Lower lobe of right lung (tissue), 2 donors: Measurements from ENCODE around the gene TPMT. TPM values are rescaled to one million over a fixed set of nuclear protein-coding genes. Genes with fewer than 3 reads are reported as not detected.
"Not testable (repeated sequence)": the region's sequence is repeated elsewhere in the genome, so short reads cannot be mapped to it uniquely, and the experiment has no call there.

Experiments
- ATAC-seq, 2 donors: fragments of 200-7000 bp; cut with Tn5 transposase; one replicate each; pipeline ENCODE4 v1.9.1; 2020 to 2022; ENCODE audit warnings: mild to moderate bottlenecking in 2 of 2, moderate library complexity in 2 of 2
- DNase-seq: peaks from one replicate; pipeline ENCODE4 v3.0.0-alpha.2; 2020
- H3K27ac ChIP-seq: fragments of 200-600 bp; one replicate; pipeline ENCODE4 v1.8.0; 2022
- H3K27me3 ChIP-seq: fragments of 200-600 bp; one replicate; pipeline ENCODE4 v1.8.0; 2022; ENCODE audit warnings: low read depth
- H3K36me3 ChIP-seq: fragments of 200-600 bp; one replicate; pipeline ENCODE4 v1.8.0; 2022; ENCODE audit warnings: mild to moderate bottlenecking
- H3K4me1 ChIP-seq: fragments of 200-600 bp; one replicate; pipeline ENCODE4 v1.8.0; 2022
- H3K4me3 ChIP-seq: fragments of 200-600 bp; one replicate; pipeline ENCODE4 v1.8.0; 2022; ENCODE audit warnings: mild to moderate bottlenecking
- H3K9me3 ChIP-seq: fragments of 200-600 bp; one replicate; pipeline ENCODE4 v1.8.0; 2022
- CTCF ChIP-seq: fragments of 200-600 bp; IDR thresholded peaks from one replicate; pipeline ENCODE4 v1.8.0; 2022; ENCODE audit warnings: antibody characterized with exemption, mild to moderate bottlenecking
- intact Hi-C: fragments of 100-400 bp; cut with DNase I; formaldehyde crosslinking; loops from one replicate; pipeline ENCODE4 v1.11.0; 2022
- total RNA-seq: library from RNA; stranded (reverse); fragmentation: NEBNext Ultra II Directional; extraction: Animal tissue kit (Norgen Biotek cat#: 25700); gene quantifications from one replicate; pipeline ENCODE4 v1.2.1, GENCODE V29; 2021
- donor health status: DM: no; HTN: yes; CAD: no; lungs with severe emphysema.

Gene TPMT
- total RNA-seq, 1 donor from 2014 or later, result 14.0 TPM

- peaks cover 11% of the 10 kb centered on the region for H3K36me3 ChIP-seq
- intact Hi-C loops, result no loop called here
- no peaks in the 10 kb centered on the region for H3K27me3 ChIP-seq
- no peaks in the 10 kb centered on the region for H3K9me3 ChIP-seq
- H3K4me1 ChIP-seq, result peaks cover 23% of the 10 kb centered on the region
- peak overlapping the region; percentile 93 for H3K27ac ChIP-seq
- peak overlapping the region; percentile 95 for H3K4me3 ChIP-seq
- TF ChIP-seq CTCF, result peak; percentile 31
- ATAC-seq, result peak; percentile 64 to 72
- peak; percentile 86 for DNase-seq
Measured at GRCh38 chr6:18155864-18156421, 1.1 kb upstream of the TPMT start.

- intact Hi-C loops, result no loop called here
- ATAC-seq, result peak; percentile 98 to 99
- H3K36me3 ChIP-seq, result peaks cover 9% of the 10 kb centered on the region
Measured at GRCh38 chr6:18155150-18155863, 430 bp upstream of the TPMT start, which contains the start of gene KDM1B. KDM1B (plus strand) TSS chr6:18155422; CDS start chr6:18159896, 4,474 bp downstream.

GRCh38 chr6:18153311-18153703 lies 1.6 kb downstream of the TPMT start:
- no peak for TF ChIP-seq CTCF
- peaks cover 23% of the 10 kb centered on the region for H3K4me1 ChIP-seq
- H3K27me3 ChIP-seq, result no peaks in the 10 kb centered on the region
- H3K36me3 ChIP-seq, result no peaks in the 10 kb centered on the region
- intact Hi-C loops, result no loop called here
- H3K9me3 ChIP-seq, result no peaks in the 10 kb centered on the region
- ATAC-seq (no peak), DNase-seq (no peak)
- H3K4me3 ChIP-seq, result no peak overlapping the region
- H3K27ac ChIP-seq, result no peak overlapping the region

More at GRCh38 chr6:18155150-18155863, 430 bp upstream of the TPMT start, which contains the start of gene KDM1B:
- no peak for TF ChIP-seq CTCF
- Histone ChIP-seq H3K9me3 (no peaks in the 10 kb centered on the region), H3K27ac (peak within 1 kb of the TSS; percentile 93), H3K27me3 (no peaks in the 10 kb centered on the region), H3K4me1 (peaks cover 23% of the 10 kb centered on the region), H3K4me3 (peak within 1 kb of the TSS; percentile 95)
- peak; percentile 99 for DNase-seq

GRCh38 chr6:18151801-18152200 lies 3.1 kb downstream of the TPMT start:
- H3K4me1 ChIP-seq, result peaks cover 23% of the 10 kb centered on the region
- H3K27ac ChIP-seq, result no peak overlapping the region
- no peaks in the 10 kb centered on the region for H3K9me3 ChIP-seq
- intact Hi-C loops, result no loop called here
- no peak overlapping the region for H3K4me3 ChIP-seq
- H3K27me3 ChIP-seq, result no peaks in the 10 kb centered on the region
- TF ChIP-seq CTCF, result no peak
- peaks cover 12% of the 10 kb centered on the region for H3K36me3 ChIP-seq
- no peak for DNase-seq
- ATAC-seq, result no peak

- H3K4me3 ChIP-seq, intact Hi-C loops, H3K9me3 ChIP-seq, DNase-seq, H3K27ac ChIP-seq, ATAC-seq, H3K27me3 ChIP-seq: not testable (repeated sequence)
- Histone ChIP-seq H3K4me1 (peaks cover 22% of the 10 kb centered on the region), H3K36me3 (peaks cover 15% of the 10 kb centered on the region)
Measured at GRCh38 chr6:18151391-18151790, 3.5 kb downstream of the TPMT start.
